SH-SY5Y (cell line): ENCODE data around the gene LIMD2.

ENCODE experiments used
- GATA2 ChIP-seq: IDR thresholded peaks from 2 replicates; pipeline ENCODE4 v1.6.1; 2011; ENCODE audit warnings: mild to moderate bottlenecking, low read depth, low read length
- GATA3 ChIP-seq: IDR thresholded peaks from 2 replicates; pipeline ENCODE4 v1.6.1; 2011; ENCODE audit warnings: low read depth, mild to moderate bottlenecking, low read length, moderate library complexity

DNA sequence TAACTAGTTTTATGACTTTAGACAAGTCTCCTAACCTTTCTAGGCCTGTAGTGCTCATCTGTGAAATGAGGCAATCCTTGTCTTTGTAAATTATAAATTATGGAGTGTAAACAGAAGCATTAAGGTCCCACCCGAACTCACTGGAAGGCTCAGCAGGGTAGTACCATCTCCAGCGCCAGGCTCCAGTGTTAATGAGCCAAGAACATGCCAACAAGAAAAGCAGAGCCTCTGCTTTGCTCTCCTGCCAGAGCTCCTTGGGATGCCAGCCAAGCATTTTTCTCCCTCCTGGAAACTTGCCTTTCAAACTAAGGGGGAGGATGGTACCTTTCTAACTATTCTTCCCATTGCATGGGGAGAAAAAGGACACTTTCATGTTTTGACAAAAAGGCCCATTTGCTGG lies 14.9 kb downstream of the LIMD2 start:
- no peak for TF ChIP-seq GATA2
- no peak for TF ChIP-seq GATA3
